ENCODE results near the gene VWA3A.
"Not testable (repeated sequence)": the region's sequence is repeated elsewhere in the genome, so short reads cannot be mapped to it uniquely, and the experiment has no call there.

Gene VWA3A, protein sequence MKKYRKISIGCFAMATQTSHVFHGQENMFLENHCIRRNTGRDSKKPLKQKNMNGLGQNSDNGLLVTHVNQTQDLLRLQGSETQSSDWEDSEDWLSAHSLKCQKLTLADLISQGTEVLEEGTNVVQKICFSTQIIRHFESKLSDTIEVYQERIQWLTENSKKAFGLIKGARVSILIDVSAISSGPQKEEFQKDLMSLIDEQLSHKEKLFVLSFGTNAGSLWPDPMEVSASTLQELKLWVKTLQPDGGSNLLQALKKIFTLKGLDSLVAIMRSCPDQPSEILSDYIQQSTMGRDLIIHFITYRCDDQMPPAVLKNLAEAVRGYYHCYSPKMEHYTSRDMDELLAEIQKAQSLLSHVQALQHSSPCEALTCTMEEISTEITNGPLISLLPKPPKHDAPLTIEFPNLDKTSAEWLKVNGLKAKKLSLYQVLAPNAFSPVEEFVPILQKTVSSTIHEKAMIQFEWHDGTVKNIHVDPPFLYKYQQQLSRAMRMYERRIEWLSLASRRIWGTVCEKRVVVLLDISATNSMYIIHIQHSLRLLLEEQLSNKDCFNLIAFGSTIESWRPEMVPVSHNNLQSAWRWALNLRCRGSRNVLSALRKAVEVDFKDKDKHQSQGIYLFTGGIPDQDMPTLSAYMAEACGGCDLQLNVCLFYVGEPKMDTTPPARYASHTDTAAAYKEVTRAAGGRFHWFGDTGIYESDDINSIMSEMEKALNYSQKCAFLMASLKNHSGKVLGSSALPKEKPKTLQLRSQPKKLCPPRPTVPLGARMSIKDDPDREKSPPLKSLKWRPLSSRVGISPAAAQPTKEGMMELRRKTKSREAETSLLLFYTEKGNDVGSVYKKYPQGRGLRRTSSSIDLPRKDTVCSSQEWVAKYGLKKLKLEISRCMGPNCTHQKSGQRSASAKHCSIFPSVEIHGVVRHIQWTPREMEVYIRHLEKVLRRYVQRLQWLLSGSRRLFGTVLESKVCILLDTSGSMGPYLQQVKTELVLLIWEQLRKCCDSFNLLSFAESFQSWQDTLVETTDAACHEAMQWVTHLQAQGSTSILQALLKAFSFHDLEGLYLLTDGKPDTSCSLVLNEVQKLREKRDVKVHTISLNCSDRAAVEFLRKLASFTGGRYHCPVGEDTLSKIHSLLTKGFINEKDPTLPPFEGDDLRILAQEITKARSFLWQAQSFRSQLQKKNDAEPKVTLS
- long read RNA-seq, partial matches to known transcripts, result 0 of 1 reads
- long read RNA-seq, other reads (novel, unspliced or antisense), result 1 of 1 reads

- DNase-seq (ENCODE audit: low read depth in 1 of 2, low spot score in 1 of 2), result no peak
- H3K4me3 ChIP-seq (replicated peaks; ENCODE audit: insufficient read depth, low read length), result no peak within 1 kb of the TSS
- H3K27ac ChIP-seq (replicated peaks), result no peak within 1 kb of the TSS
- TF ChIP-seq POLR2AphosphoS5 (IDR thresholded peaks at IDR 0.05; ENCODE audit: low read depth) (no peak), SPI1 (IDR thresholded peaks at IDR 0.05; ENCODE audit: borderline replicate concordance, low read depth) (no peak), GABPA (IDR thresholded peaks at IDR 0.05; ENCODE audit: low read depth) (no peak), REST (IDR thresholded peaks at IDR 0.05; ENCODE audit: insufficient replicate concordance, low read depth) (no peak), CTCF (IDR thresholded peaks at IDR 0.05; ENCODE audit: insufficient read depth, low read length) (no peak)
- H3K27me3 ChIP-seq (ENCODE audit: insufficient read depth, poor library complexity, severe bottlenecking), result no peaks in the 10 kb centered on the region
Measured at GRCh38 chr16:22092143-22092933, at the start of gene VWA3A. TSS of gene VWA3A (plus strand) at chr16:22092541. CDS start at chr16:22092638, 97 bp downstream.

GRCh38 chr16:22043882-22044281 is 48.5 kb upstream of the VWA3A start:
- H3K27ac ChIP-seq (replicated peaks); H3K27me3 ChIP-seq (ENCODE audit: insufficient read depth, poor library complexity, severe bottlenecking); H3K4me3 ChIP-seq (replicated peaks; ENCODE audit: insufficient read depth, low read length); DNase-seq (ENCODE audit: low read depth in 1 of 2, low spot score in 1 of 2): not testable (repeated sequence)

GRCh38 chr16:22045888-22046287 is 46.5 kb upstream of the VWA3A start:
- H3K27me3 ChIP-seq (ENCODE audit: insufficient read depth, poor library complexity, severe bottlenecking); H3K4me3 ChIP-seq (replicated peaks; ENCODE audit: insufficient read depth, low read length); DNase-seq (ENCODE audit: low read depth in 1 of 2, low spot score in 1 of 2); H3K27ac ChIP-seq (replicated peaks): not testable (repeated sequence)

DNA sequence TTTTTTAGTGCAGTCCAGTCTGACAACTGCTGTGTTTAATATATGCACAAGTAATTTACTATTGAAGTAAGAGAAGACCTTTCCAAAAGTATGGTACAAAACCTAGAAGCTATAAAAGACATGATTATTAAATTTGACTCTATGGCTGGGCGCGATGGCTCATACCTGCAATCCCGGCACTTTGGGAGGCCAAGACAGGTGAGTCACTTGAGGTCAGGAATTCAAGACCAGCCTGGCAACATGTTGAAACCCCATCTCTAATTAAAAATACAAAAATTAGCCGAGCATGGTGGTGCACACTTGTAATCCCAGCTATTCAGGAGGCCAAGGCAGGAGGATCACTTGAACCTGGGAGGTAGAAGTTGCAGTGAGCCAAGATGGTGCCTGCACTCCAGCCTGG is 41.4 kb upstream of the VWA3A start:
- DNase-seq (ENCODE audit: low read depth in 1 of 2, low spot score in 1 of 2), result no peak

More for the DNA sequence above, 41.4 kb upstream of the VWA3A start:
- no peak for TF ChIP-seq REST (IDR thresholded peaks at IDR 0.05; ENCODE audit: insufficient replicate concordance, low read depth)
- no peak for TF ChIP-seq POLR2AphosphoS5 (IDR thresholded peaks at IDR 0.05; ENCODE audit: low read depth)
- no peak for TF ChIP-seq SPI1 (IDR thresholded peaks at IDR 0.05; ENCODE audit: borderline replicate concordance, low read depth)
- no peak for TF ChIP-seq GABPA (IDR thresholded peaks at IDR 0.05; ENCODE audit: low read depth)
- TF ChIP-seq CTCF (IDR thresholded peaks at IDR 0.05; ENCODE audit: insufficient read depth, low read length), result no peak
- H3K27ac ChIP-seq (replicated peaks), result no peak overlapping the region
- H3K4me3 ChIP-seq (replicated peaks; ENCODE audit: insufficient read depth, low read length), result no peak overlapping the region
- H3K27me3 ChIP-seq (ENCODE audit: insufficient read depth, poor library complexity, severe bottlenecking), result no peaks in the 10 kb centered on the region

All from HL-60 (cell line).